Fibroblast of villous mesenchyme (primary cell): ENCODE results near the gene MAPK7. TPM values are rescaled to one million over a fixed set of nuclear protein-coding genes. Genes with fewer than 3 reads are reported as not detected.

Experiments
- DNase-seq: peaks from one replicate; pipeline ENCODE4 v3.0.0-alpha.2; 2010; ENCODE audit warnings: low read depth
- H3K4me3 ChIP-seq: 2 replicates; pipeline ENCODE4 v1.5.1; 2011; ENCODE audit warnings: low read depth, mild to moderate bottlenecking, low read length
- total RNA-seq: library from RNA; depleted of rRNA; stranded (reverse); fragments of >200 nt; gene quantifications from 2 replicates; pipeline ENCODE4 v1.2.3, GENCODE V29; 2012
- TF ChIP-seq, protein P1 (sequence below): IDR thresholded peaks from 2 replicates; pipeline ENCODE4 v1.5.1; 2012; ENCODE audit warnings: low read depth, mild to moderate bottlenecking, low read length; ENCODE audit not compliant: insufficient read depth

The MAPK7 gene
- total RNA-seq, 1 donor, result 14.7 TPM

DNA sequence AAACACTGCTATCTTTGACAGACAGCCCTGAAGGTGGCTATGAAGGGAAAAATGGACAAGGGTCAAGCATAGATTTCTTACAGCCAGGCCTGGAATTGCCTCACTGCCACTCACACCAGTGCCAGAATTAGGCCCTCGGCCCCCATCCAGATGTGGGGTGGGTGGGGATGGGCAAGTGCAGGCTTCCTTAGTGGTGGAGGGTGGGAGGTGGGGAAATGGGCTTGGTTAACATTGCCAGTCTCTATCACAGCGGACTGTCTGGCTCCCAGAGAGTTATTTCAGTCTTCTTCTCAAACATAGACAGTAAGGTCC is 40.6 kb upstream of the MAPK7 start:
- TF ChIP-seq, protein P1, sequence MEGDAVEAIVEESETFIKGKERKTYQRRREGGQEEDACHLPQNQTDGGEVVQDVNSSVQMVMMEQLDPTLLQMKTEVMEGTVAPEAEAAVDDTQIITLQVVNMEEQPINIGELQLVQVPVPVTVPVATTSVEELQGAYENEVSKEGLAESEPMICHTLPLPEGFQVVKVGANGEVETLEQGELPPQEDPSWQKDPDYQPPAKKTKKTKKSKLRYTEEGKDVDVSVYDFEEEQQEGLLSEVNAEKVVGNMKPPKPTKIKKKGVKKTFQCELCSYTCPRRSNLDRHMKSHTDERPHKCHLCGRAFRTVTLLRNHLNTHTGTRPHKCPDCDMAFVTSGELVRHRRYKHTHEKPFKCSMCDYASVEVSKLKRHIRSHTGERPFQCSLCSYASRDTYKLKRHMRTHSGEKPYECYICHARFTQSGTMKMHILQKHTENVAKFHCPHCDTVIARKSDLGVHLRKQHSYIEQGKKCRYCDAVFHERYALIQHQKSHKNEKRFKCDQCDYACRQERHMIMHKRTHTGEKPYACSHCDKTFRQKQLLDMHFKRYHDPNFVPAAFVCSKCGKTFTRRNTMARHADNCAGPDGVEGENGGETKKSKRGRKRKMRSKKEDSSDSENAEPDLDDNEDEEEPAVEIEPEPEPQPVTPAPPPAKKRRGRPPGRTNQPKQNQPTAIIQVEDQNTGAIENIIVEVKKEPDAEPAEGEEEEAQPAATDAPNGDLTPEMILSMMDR, result no peak
- DNase-seq, result peak; percentile 15
- no peak overlapping the region for H3K4me3 ChIP-seq

- TF ChIP-seq, protein P1, result peak; percentile 61
- DNase-seq, result peak; percentile 50
- no peak overlapping the region for H3K4me3 ChIP-seq
Measured at GRCh38 chr17:19338031-19338990, 40.0 kb upstream of the MAPK7 start.

GRCh38 chr17:19339341-19339815 is 38.9 kb upstream of the MAPK7 start:
- DNase-seq, result peak; percentile 15
- H3K4me3 ChIP-seq, result no peak overlapping the region
- TF ChIP-seq, protein P1, result no peak

DNA sequence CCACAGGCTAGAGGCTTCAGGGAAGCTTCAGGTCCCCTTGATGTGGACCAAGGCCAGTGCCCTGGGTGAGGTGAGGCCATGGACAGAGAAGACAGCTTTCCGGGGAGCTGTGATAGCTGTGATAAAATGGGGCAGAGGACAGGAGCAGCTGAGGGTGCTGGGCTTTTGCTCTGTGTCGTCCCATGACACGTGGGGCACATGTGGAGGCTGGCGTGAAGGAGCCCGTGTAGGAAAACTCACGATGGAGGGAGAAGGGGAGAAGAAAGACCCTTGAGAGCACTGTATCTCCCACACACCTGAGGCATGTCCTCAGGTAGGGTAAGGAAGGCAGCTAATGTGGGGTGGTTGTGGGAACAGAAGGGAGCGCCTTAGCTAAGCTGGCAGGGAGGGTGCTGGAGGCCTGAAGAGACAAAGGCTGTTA is 37.1 kb upstream of the MAPK7 start:
- H3K4me3 ChIP-seq, result no peak overlapping the region
- no peak for DNase-seq
- TF ChIP-seq, protein P1, result no peak

DNA sequence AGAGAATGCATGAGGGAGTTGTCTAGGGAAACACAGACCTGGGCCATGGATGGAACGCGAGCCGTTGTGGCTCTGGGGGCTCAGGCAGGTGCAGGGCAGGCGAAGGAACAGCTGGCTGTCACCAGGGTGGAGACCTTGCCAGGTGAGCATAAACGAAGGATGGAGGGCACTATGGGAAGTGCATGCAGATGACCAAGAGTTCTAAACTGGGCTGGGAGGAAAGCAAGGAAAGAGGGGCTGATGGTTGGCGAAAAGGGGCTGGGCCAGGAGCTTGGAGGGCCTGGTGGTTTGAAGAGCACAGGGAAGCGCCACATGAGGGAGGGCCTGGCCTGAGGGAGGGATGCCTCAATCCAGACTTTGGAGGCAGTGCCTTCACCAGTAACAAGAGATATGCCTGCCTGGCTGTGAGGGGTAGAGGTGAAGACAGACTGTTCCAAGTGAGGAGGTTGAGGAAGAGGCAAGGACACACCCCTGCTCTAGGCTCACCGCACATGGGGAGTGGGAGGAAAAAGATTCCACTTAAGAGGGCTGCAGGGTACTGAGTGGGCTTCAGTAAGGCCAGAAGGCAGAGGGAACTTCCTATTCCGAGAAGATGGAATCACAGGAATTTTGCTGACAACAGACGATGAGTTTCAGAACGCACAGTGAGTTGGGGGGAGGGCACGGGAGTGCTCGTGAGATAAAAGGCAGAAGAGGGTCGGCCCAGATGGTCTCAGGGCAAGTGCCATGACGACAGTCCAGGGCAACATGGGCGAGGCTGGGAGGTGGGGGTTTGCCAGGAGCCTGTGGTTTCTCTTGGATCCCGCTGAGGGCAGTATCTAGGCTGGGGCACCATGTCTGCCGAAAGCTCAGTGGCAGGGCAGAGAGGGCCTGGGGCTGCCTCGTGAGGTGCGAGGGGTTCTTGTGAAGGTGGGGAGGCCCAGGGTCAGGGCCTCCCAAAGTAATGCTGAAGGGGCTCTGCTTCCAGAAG is 36.4 kb upstream of the MAPK7 start:
- DNase-seq, result peak; percentile 70
- TF ChIP-seq, protein P1, result no peak
- H3K4me3 ChIP-seq, result no peak overlapping the region

DNA sequence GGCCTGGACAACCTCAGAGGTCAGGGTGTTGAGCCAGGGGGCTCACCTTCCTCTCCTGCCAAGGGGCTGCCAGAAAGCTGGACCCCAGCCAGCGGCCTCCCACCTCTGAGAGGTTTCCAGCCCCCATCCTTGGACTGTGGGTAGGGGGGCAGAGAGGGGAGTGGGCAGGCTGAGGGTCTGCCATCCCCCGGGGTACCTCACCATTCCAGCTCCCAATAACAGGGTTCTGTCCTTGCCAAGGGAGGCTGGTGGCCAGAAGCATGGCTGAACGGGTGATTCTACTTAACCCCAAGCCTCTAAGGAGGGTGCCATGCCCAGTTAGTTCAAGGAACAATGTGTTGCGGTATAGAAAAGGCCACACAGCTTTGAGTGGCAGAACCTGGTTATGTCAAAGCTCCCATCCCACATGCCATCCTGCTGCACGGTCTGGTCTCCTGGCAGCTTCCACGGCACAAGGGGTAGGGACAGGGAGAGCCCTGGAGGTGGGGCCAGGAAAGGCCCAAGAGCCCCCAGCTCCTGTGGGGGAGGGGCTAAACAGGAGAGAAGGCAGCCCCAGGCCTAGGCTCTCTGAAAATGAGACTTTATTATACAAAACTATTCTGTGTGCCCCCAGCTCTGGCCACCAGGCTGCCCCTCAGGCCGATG is 35.6 kb upstream of the MAPK7 start:
- DNase-seq, result no peak
- no peak overlapping the region for H3K4me3 ChIP-seq
- TF ChIP-seq, protein P1, result no peak
